Activated naive CD4-positive, alpha-beta T cell treated with anti-CD3 and anti-CD28 coated beads, Interleukin-2, amount 10 ng/mL, durations not matched to agents 7 days and 5 days (primary cell): Measurements from ENCODE around the gene KCNG4.

Source experiments
- CTCF ChIA-PET: fragments of 350-600 bp; sonication (Branson Sonifier 250); formaldehyde crosslinking; loops from one replicate; lab custom pipeline; 2021; ENCODE audit warnings: antibody characterized with exemption; lab: Charles Lee
- DNase-seq: peaks from one replicate; pipeline ENCODE4 v3.0.0-alpha.2; 2020
- H3K27ac Mint-ChIP-seq: one replicate; pipeline ENCODE4 v1.8.0; 2021; ENCODE audit warnings: mild to moderate bottlenecking, moderate library complexity, mixed read lengths
- H3K27me3 Mint-ChIP-seq: one replicate; pipeline ENCODE4 v1.8.0; 2021; ENCODE audit warnings: mild to moderate bottlenecking, mixed read lengths
- H3K36me3 Mint-ChIP-seq: one replicate; pipeline ENCODE4 v1.8.0; 2021; ENCODE audit warnings: mixed read lengths
- H3K4me1 Mint-ChIP-seq: one replicate; pipeline ENCODE4 v1.8.0; 2021; ENCODE audit warnings: mixed read lengths
- H3K4me3 Mint-ChIP-seq: one replicate; pipeline ENCODE4 v1.8.0; 2021; ENCODE audit warnings: mild to moderate bottlenecking, moderate library complexity, mixed read lengths
- H3K9me3 Mint-ChIP-seq: one replicate; pipeline ENCODE4 v1.8.0; 2021; ENCODE audit warnings: mixed read lengths

The KCNG4 gene, protein sequence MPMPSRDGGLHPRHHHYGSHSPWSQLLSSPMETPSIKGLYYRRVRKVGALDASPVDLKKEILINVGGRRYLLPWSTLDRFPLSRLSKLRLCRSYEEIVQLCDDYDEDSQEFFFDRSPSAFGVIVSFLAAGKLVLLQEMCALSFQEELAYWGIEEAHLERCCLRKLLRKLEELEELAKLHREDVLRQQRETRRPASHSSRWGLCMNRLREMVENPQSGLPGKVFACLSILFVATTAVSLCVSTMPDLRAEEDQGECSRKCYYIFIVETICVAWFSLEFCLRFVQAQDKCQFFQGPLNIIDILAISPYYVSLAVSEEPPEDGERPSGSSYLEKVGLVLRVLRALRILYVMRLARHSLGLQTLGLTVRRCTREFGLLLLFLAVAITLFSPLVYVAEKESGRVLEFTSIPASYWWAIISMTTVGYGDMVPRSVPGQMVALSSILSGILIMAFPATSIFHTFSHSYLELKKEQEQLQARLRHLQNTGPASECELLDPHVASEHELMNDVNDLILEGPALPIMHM

DNA sequence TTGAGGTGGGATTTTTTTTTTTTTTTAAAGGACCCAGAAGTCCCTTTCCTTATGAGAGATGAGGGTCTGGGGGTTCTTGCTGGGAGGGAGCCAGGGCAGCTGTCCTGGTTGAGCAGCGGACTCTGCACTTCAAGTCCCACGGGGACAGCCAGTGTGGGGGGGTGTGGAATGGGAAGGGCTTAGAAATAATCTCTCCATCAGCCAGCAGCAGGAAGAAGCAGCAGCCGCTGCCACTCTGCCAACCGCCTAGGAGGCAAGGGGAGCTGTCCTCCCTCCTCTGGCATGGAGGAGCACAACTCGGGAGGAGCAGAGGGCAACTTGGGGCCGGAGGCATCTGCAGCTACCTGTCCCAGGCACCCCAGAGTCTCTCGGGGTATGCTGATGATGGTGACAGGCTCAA, at the start of gene KCNG4:
Gene KCNG4 (minus strand): TSS at position 104 of the 400 bp plus-strand sequence. CDS start 2,527 bp downstream, outside the sequence.
- no peak within 1 kb of the TSS for H3K27ac Mint-ChIP-seq
- H3K4me1 Mint-ChIP-seq, result no peaks in the 10 kb centered on the region
- CTCF ChIA-PET, result no interaction called here
- no peaks in the 10 kb centered on the region for H3K36me3 Mint-ChIP-seq
- peaks cover 59% of the 10 kb centered on the region for H3K27me3 Mint-ChIP-seq
- DNase-seq, result no peak
- H3K4me3 Mint-ChIP-seq, result no peak within 1 kb of the TSS
- H3K9me3 Mint-ChIP-seq, result peaks cover 1% of the 10 kb centered on the region

DNA sequence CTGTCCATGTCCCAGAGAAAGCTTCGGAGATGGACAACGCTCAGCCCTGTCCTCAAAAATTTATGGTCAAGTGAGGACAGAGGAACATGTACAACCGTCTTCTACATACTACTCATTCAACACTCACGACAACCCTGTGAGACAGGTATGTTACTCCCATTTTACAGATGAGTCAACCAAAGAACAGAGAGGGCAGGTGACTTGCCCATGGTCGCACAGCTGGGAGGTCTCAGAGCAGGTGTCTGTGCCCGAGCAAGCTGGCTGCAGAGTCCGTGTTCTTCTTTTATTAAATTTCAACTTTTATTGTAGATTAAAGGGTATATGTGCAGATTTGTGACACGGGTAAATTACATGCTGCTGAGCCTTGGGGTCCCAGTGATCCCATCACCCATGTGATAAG, 49.1 kb upstream of the KCNG4 start:
- CTCF ChIA-PET, result interaction anchor here (0.7 to 0.8 kb wide), 2 partner anchors 10 to 12 kb away, joined by 3 read pairs; no protein-coding TSS in a partner anchor
- H3K9me3 Mint-ChIP-seq, result no peaks in the 10 kb centered on the region
- no peaks in the 10 kb centered on the region for H3K36me3 Mint-ChIP-seq
- no peak for DNase-seq
- peaks cover 4% of the 10 kb centered on the region for H3K4me1 Mint-ChIP-seq
- H3K4me3 Mint-ChIP-seq, result no peak overlapping the region
- no peak overlapping the region for H3K27ac Mint-ChIP-seq
- peaks cover 38% of the 10 kb centered on the region for H3K27me3 Mint-ChIP-seq

DNA sequence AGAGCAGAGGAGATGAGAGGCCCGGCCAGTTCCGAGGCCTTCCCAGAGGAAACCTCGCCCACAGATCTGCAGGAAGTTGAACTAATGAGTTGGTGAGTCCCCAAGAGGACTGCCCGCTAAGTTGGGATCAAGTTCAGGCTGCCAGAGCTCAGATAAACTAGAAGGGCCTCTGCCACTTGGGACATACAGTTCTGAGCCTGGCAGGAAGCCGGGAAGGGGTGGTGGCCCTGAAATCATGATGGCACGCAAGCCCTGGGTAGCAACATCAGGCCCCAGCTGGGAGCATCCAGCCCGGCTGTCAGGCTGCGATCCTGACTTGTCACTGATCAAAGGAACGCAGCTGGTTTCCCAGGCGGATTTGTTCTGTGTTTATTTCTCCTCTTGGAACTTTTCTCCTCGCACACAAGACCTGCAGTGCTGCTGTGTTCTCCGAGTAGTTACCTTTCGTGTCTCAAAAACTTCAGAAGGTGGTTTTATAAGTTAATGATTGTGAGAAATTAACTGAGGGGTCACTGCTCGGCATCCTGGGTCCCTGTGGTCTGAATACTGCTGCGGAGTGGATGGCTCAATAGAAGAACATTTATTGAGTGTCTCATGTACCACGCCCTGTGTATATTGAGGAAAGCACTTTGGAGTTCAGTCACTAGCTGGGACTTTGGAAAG, 46.9 kb upstream of the KCNG4 start:
- CTCF ChIA-PET, result interaction anchor here (1.2 kb wide), 1 partner anchor 9 kb away, joined by 3 read pairs; no protein-coding TSS in a partner anchor
- Mint-ChIP-seq H3K9me3 (no peaks in the 10 kb centered on the region), H3K36me3 (no peaks in the 10 kb centered on the region), H3K27ac (no peak overlapping the region), H3K4me3 (no peak overlapping the region), H3K4me1 (peaks cover under 1% of the 10 kb centered on the region), H3K27me3 (peaks cover 25% of the 10 kb centered on the region)
- DNase-seq, result no peak

DNA sequence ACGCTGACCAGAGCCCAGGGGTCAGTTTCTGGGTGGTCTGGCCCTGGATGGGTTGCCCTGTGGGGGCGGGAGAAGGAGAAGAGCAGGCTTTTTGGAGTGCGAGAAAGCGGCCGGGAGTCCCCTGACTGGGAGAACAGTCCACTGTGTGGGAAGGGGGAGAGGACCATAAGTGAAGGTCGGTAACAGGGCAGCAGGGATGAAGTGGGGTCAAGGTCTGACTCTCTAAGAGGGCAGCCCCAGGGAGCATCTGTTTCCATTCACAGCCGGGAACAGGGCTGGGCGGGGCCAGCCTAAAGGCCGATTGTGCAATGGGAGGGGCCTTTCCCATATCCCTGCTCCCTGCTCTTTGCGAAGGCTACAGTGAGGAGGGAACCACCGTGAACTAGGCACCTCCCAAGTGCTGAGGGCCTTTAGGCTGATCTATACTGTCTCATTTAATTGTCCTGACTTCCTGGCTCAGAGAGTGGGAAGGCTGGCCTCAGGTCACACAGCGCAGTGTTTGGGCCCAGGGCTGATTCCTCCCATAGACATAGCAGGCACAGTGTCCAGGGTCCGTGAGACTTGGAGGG, 44.4 kb upstream of the KCNG4 start:
- peaks cover 26% of the 10 kb centered on the region for H3K27me3 Mint-ChIP-seq
- no peaks in the 10 kb centered on the region for H3K9me3 Mint-ChIP-seq
- no peak for DNase-seq
- H3K4me3 Mint-ChIP-seq, result no peak overlapping the region
- H3K36me3 Mint-ChIP-seq, result no peaks in the 10 kb centered on the region
- H3K27ac Mint-ChIP-seq, result no peak overlapping the region
- CTCF ChIA-PET, result interaction anchor here (1.2 kb wide), 1 partner anchor 13 kb away, joined by 3 read pairs; no protein-coding TSS in a partner anchor
- no peaks in the 10 kb centered on the region for H3K4me1 Mint-ChIP-seq

DNA sequence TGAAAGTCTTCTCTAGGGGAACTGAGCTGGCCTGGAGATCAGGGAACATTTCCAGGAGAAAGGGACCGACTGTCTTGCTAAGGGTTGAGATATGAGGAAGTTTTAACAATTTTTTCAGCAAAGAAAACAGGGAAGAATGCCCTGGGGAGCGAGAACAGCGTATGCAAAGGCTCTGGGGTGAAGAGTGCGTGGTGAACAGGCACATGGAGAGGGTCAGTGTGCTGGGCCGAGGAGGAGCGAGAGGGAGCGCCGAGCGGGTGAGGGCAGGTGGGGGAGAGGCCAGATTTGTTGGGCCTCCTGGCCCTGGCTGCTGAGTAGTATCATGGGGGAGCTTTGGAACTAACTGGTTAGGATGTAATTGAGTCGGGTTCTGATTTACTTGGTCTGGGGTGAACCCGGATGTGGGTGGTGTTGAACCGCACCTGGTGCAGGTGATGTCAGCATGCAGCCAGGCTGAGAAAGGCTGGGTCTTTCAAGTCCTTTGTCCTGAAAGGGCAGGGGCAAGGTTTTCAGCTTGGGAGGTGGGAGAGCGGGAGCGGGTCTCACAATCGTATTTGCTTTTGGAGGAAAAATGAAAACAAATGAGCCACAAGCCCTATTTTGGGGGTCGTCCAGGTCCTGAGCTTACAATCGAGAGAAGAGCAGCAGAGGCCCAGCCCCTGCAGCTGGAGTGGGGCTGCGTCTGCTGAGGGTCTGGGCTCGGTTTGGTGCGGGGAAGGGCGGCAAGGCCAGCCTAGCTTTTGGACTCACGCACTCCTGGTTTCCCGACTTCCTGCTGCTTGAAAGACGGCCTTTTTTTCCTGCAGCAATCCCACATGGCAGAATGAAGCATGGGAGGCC, 43.7 kb upstream of the KCNG4 start:
- no peak for DNase-seq
- Mint-ChIP-seq H3K27ac (no peak overlapping the region), H3K36me3 (no peaks in the 10 kb centered on the region), H3K27me3 (peaks cover 22% of the 10 kb centered on the region), H3K9me3 (no peaks in the 10 kb centered on the region), H3K4me1 (no peaks in the 10 kb centered on the region), H3K4me3 (no peak overlapping the region)
- CTCF ChIA-PET, result interaction anchor here (1.2 kb wide), 1 partner anchor 12 kb away, joined by 3 read pairs; no protein-coding TSS in a partner anchor

DNA sequence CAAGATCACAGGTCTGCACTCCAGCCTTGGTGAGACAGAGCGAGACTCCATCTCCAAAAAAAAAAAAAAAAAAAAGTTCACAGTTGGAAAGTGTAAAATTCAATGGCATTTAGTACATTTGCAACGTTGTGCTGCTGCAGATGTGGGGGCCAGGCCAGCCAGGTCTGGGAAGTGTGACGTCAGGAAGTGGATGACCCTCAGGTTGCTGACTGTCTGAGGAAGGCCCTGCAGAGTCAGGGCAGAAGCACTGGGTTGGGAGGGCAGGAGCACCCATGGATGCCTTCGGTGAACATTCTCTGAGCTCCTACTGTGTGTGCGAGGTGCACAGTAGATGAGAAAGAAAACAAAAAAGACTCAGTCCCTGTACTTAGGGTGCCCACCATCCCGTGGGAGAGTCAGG, 42.7 kb upstream of the KCNG4 start:
- H3K36me3 Mint-ChIP-seq, result no peaks in the 10 kb centered on the region
- DNase-seq, result no peak
- H3K27me3 Mint-ChIP-seq, result peaks cover 17% of the 10 kb centered on the region
- H3K4me1 Mint-ChIP-seq, result no peaks in the 10 kb centered on the region
- H3K9me3 Mint-ChIP-seq, result no peaks in the 10 kb centered on the region
- H3K4me3 Mint-ChIP-seq, result no peak overlapping the region
- CTCF ChIA-PET, result no interaction called here
- no peak overlapping the region for H3K27ac Mint-ChIP-seq

DNA sequence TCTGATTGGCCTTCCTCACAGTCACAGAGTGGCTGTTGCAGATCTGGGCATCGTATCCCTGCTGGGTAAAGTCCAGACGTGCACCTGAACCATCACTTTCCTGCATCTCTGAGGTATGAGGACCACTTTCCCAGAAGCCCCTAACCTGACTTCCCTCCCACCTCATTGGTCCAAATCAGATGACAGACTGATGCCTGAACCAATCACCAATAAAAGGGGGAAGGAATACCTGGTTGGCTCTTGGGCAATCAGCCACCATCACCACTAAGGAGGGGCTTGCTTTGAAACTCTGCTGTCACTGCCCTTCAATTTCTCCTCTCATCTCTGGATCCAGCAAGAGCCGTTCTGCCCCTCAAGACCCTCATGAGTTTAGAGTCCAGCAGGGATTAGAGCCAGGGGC, 41.3 kb upstream of the KCNG4 start:
- Mint-ChIP-seq H3K27ac (no peak overlapping the region), H3K4me1 (no peaks in the 10 kb centered on the region), H3K9me3 (no peaks in the 10 kb centered on the region), H3K36me3 (no peaks in the 10 kb centered on the region), H3K4me3 (no peak overlapping the region), H3K27me3 (peaks cover 17% of the 10 kb centered on the region)
- no peak for DNase-seq
- CTCF ChIA-PET, result interaction anchor here (1.6 kb wide), 1 partner anchor 225 kb away, joined by 9 read pairs; no protein-coding TSS in a partner anchor

DNA sequence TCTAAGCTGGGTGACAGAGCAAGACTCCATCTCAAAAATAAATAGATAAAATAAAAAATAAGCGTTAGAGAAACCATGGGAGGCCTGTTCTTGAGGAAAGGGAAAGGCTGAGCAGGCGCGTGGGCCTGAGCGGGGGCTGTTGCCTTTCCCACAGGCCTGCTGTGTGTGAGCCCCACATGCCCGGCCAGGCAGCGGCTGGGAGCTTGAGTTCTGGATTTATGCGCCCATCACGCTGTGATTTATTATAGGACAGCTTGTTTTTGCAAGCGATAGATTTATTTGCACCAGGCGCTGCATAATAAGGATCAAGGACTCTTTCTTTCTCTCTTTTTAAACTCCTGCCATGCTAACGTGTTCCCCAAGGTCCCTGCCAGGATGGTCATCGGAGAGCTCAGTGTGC, 40.1 kb upstream of the KCNG4 start:
- no peak overlapping the region for H3K27ac Mint-ChIP-seq

DNA sequence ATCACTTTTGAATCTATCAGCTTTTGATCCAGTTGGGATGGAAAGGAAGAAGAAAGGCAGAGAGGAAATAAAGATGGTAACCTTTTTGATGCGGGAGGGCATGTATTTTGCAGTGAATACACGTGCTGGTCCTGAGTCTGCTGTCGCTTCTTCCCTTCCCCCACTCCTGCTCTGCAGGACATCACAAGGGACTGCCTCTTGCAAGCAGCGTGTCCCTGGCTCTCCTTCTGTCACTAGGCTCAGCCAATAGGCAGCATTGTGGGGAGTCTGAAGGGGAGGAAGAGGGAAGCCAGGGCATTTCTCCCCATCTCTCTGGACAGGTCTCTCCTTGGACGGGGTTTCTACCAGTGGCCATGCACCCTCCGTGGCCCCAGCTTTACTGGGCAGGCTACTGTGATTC, 39.2 kb upstream of the KCNG4 start:
- DNase-seq, result no peak
- H3K4me3 Mint-ChIP-seq, result no peak overlapping the region
- CTCF ChIA-PET, result interaction anchor here (1.0 to 2.8 kb wide), 2 partner anchors 10 to 204 kb away, joined by 3 to 23 read pairs; no protein-coding TSS in a partner anchor
- H3K27me3 Mint-ChIP-seq, result peaks cover 23% of the 10 kb centered on the region
- no peaks in the 10 kb centered on the region for H3K4me1 Mint-ChIP-seq
- H3K36me3 Mint-ChIP-seq, result no peaks in the 10 kb centered on the region
- no peaks in the 10 kb centered on the region for H3K9me3 Mint-ChIP-seq
- no peak overlapping the region for H3K27ac Mint-ChIP-seq

More for the DNA sequence above, 40.1 kb upstream of the KCNG4 start:
- Mint-ChIP-seq H3K27me3 (peaks cover 17% of the 10 kb centered on the region), H3K4me1 (no peaks in the 10 kb centered on the region), H3K9me3 (no peaks in the 10 kb centered on the region), H3K36me3 (no peaks in the 10 kb centered on the region), H3K4me3 (no peak overlapping the region)
- no peak for DNase-seq
- CTCF ChIA-PET, result interaction anchor here (1.6 kb wide), 1 partner anchor 227 kb away, joined by 9 read pairs; no protein-coding TSS in a partner anchor

DNA sequence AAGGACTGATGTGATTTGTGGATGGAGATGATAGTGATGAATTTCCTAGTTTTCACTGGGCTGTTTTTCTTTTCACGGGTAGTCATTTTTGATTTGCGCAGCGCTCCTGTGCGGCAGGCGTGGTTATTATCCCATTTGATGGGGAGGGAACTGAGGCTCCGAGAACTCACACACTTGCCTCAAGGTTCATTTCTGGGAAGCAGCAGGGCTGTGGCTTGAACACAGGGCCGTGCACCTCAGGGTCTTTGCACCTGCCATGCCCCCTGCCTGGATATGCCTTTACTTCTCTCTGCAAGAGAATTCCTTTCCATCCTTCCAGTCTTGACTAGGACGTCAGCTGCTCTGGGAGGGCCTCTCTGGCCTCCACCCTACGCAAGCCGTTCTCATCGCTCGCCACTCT, 38.5 kb upstream of the KCNG4 start:
- Mint-ChIP-seq H3K36me3 (no peaks in the 10 kb centered on the region), H3K9me3 (no peaks in the 10 kb centered on the region), H3K27me3 (peaks cover 19% of the 10 kb centered on the region), H3K27ac (no peak overlapping the region), H3K4me3 (no peak overlapping the region), H3K4me1 (no peaks in the 10 kb centered on the region)
- DNase-seq, result no peak
- CTCF ChIA-PET, result interaction anchor here (1.0 to 3.1 kb wide), 4 partner anchors 10 to 235 kb away, joined by 3 to 32 read pairs (median 13); no protein-coding TSS in a partner anchor

DNA sequence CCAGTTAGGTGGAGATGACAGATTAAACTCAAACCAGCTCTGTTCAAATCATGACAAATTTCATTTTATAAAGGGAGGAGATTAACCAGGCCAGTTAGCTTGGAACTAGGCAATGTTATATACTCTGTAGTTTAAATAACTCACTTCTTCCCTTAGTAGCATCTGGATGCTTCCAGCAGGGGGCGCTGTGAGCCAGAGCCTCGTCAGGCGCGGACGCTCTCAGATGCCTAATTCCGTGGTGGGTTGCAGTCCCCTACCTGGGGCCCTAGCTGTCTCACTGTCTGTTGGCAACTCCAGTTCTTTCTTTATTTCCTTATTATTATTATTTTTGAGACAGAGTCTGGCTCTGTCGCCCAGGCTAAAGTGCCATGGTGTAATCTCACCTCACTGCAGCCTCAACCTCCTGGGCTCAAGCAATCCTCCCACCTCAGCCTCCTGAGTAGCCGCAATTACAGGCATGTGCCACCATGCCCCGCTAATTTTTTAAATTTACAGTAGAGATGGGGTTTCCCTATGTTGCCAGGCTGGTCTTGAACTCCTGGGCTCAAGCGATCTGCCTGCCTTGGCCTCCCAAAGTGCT, 37.5 kb upstream of the KCNG4 start:
- CTCF ChIA-PET, result interaction anchor here (0.7 to 3.1 kb wide), 16 partner anchors 10 to 457 kb away, joined by 3 to 32 read pairs (median 4); no protein-coding TSS in a partner anchor
- peaks cover 16% of the 10 kb centered on the region for H3K27me3 Mint-ChIP-seq
- H3K4me1 Mint-ChIP-seq, result no peaks in the 10 kb centered on the region
- H3K36me3 Mint-ChIP-seq, result no peaks in the 10 kb centered on the region
- H3K9me3 Mint-ChIP-seq, result no peaks in the 10 kb centered on the region
- peak; percentile 82 for DNase-seq
- no peak overlapping the region for H3K27ac Mint-ChIP-seq
- no peak overlapping the region for H3K4me3 Mint-ChIP-seq

DNA sequence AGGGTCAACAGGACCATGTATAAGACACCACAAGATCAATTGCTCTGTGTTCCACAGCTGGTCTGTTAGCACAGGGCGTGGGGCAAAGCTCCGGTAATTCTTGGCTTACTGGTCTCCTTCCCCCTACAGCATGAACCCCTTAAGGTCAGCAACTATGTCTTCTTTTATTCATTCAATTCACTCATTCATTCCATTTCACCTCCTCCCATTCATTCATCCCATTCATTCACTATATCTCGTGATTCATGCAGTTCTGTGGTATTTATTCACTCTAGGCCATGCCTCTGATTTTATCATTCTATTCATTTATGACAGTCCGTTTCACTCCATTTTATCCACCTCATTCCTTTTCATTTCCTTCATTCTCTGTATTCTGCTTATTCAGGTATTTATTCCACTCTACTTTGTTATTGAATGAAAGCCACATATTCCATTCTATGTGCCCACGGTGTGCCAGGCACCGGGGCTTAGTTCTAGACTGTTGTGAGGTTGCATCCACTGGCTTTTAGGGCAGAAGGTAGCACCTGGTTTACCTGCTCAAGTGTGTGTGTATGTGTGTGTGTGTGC, 35.9 kb upstream of the KCNG4 start:
- CTCF ChIA-PET, result interaction anchor here (1.2 to 3.1 kb wide), 3 partner anchors 8 to 231 kb away, joined by 4 to 32 read pairs (median 4); no protein-coding TSS in a partner anchor
- Mint-ChIP-seq H3K27ac (no peak overlapping the region), H3K27me3 (peaks cover 10% of the 10 kb centered on the region), H3K36me3 (no peaks in the 10 kb centered on the region), H3K4me1 (no peaks in the 10 kb centered on the region), H3K4me3 (no peak overlapping the region), H3K9me3 (no peaks in the 10 kb centered on the region)
- DNase-seq, result no peak
